Panc1 (cell line): ENCODE results near the gene STX19. TPM values are rescaled to one million over a fixed set of nuclear protein-coding genes. Genes with fewer than 3 reads are reported as not detected.

Source experiments
- ATAC-seq: fragments of 200-7000 bp; cut with Tn5 transposase; 2 replicates; pipeline ENCODE4 v1.9.1; 2020; ENCODE audit warnings: mild to moderate bottlenecking, moderate library complexity
- Bru-seq: library from RNA; stranded (reverse); fragments of 400-500 nt; gene quantifications from one replicate; lab custom pipeline; 2021; lab: Mats Ljungman, UMichigan
- BruChase-seq, 2 experiments: library from RNA; stranded (reverse); fragments of 400-500 nt; gene quantifications; one replicate each; lab custom pipeline; 2021; lab: Mats Ljungman, UMichigan
- BruUV-seq: library from RNA; stranded (reverse); fragments of 400-500 nt; replicated peaks from 2 replicates; lab custom pipeline; 2021; lab: Mats Ljungman, UMichigan
- CTCF ChIA-PET: fragments of 300-600 bp; sonication (Branson Sonifier 250); formaldehyde crosslinking; loops from one replicate; lab custom pipeline; 2022; ENCODE audit warnings: antibody characterized with exemption; lab: Charles Lee
- POLR2A ChIA-PET: fragments of 300-600 bp; sonication (Branson Sonifier 250); formaldehyde crosslinking; loops from one replicate; lab custom pipeline; 2022; ENCODE audit warnings: antibody characterized with exemption; lab: Charles Lee
- DNase-seq: peaks from one replicate; pipeline ENCODE4 v3.0.0-alpha.2; 2010; ENCODE audit warnings: low read depth, low spot score
- H3K27ac ChIP-seq: 2 replicates; pipeline ENCODE4 v1.5.1; 2011; ENCODE audit warnings: mild to moderate bottlenecking, low read length, inconsistent platforms
- H3K27me3 ChIP-seq: fragments of 200-500 bp; sonication (Bioruptor generic); 2 replicates; pipeline ENCODE4 v1.6.0; 2014; ENCODE audit warnings: low read length, inconsistent platforms; ENCODE audit not compliant: control insufficient read depth, insufficient read depth
- H3K36me3 ChIP-seq: fragments of 200-500 bp; sonication (Bioruptor generic); 2 replicates; pipeline ENCODE4 v1.5.1; 2014; ENCODE audit warnings: inconsistent platforms, mild to moderate bottlenecking, low read length, moderate library complexity; ENCODE audit not compliant: control insufficient read depth, insufficient read depth
- H3K4me1 ChIP-seq: 2 replicates; pipeline ENCODE4 v1.5.1; 2011; ENCODE audit warnings: inconsistent platforms, mild to moderate bottlenecking, low read length, moderate library complexity; ENCODE audit not compliant: control insufficient read depth, insufficient read depth
- H3K4me3 ChIP-seq, 2 experiments: 2 replicates each; pipeline ENCODE4 v1.5.1; 2011 to 2012; ENCODE audit warnings: low read depth in 2 of 2, low read length in 2 of 2, mild to moderate bottlenecking in 2 of 2, inconsistent platforms in 1 of 2, moderate library complexity in 1 of 2
- H3K9me3 ChIP-seq: fragments of 200-500 bp; sonication (Bioruptor generic); 2 replicates; pipeline ENCODE4 v1.5.1; 2014; ENCODE audit warnings: low read depth, mild to moderate bottlenecking, inconsistent platforms, low read length, moderate library complexity; ENCODE audit not compliant: control insufficient read depth, insufficient read depth
- POLR2AphosphoS5 ChIP-seq: IDR thresholded peaks from 2 replicates; pipeline ENCODE4 v1.6.1; 2012; ENCODE audit warnings: mild to moderate bottlenecking, low read depth, low read length, moderate library complexity
- SIN3A ChIP-seq: IDR thresholded peaks from 2 replicates; pipeline ENCODE4 v1.6.1; 2012; ENCODE audit warnings: low read depth, mild to moderate bottlenecking, low read length, moderate library complexity, borderline replicate concordance; ENCODE audit not compliant: insufficient read depth
- TCF7L2 ChIP-seq: IDR thresholded peaks from 2 replicates; pipeline ENCODE4 v1.6.1; 2011; ENCODE audit warnings: mild to moderate bottlenecking, low read depth, low read length, inconsistent platforms
- in situ Hi-C: cut with HindIII; loops from 2 replicates; pipeline ENCODE4 v1.10.0; 2016; ENCODE audit warnings: low sequenced_read_pairs, low pct_unique_long_range_greater_than_20kb
- intact Hi-C: fragments of 100-400 bp; cut with micrococcal nuclease; formaldehyde crosslinking; loops from one replicate; pipeline ENCODE4 v1.10.0; 2022; ENCODE audit not compliant: unreplicated experiment
- long read RNA-seq: library from polyadenylated mRNA; unstranded; transcript quantifications from one replicate; pipeline ENCODE4 v2.0.0, GENCODE V29; 2021; ENCODE audit not compliant: unreplicated experiment
- polyA plus RNA-seq: library from polyadenylated mRNA; unstranded; fragments of >200 nt; gene quantifications from one replicate; pipeline ENCODE4 v1.2.1, GENCODE V29; 2012; ENCODE audit warnings: missing spikeins; ENCODE audit not compliant: insufficient read length
- total RNA-seq: library from RNA; stranded (reverse); gene quantifications from one replicate; pipeline ENCODE4 v1.2.1, GENCODE V29; 2021; ENCODE audit not compliant: unreplicated experiment
- TF ChIP-seq, protein P1 (sequence below), 2 experiments: IDR thresholded peaks; 2 replicates each; pipeline ENCODE4 v1.6.1; 2011 to 2012; ENCODE audit warnings: low read depth in 2 of 2, control low read depth in 1 of 2, low read length in 1 of 2, mild to moderate bottlenecking in 1 of 2, moderate library complexity in 1 of 2; ENCODE audit not compliant: insufficient read depth in 1 of 2
- TF ChIP-seq, protein P2 (sequence below): fragments of 450-650 bp; IDR thresholded peaks from 2 replicates; pipeline ENCODE4 v1.5.1; 2017; ENCODE audit warnings: mild to moderate bottlenecking

Gene STX19, protein sequence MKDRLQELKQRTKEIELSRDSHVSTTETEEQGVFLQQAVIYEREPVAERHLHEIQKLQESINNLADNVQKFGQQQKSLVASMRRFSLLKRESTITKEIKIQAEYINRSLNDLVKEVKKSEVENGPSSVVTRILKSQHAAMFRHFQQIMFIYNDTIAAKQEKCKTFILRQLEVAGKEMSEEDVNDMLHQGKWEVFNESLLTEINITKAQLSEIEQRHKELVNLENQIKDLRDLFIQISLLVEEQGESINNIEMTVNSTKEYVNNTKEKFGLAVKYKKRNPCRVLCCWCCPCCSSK
- not detected for total RNA-seq
- polyA plus RNA-seq, result not detected
- Bru-seq, nascent RNA, result percentile 12 among the genes with signal in this experiment
- BruChase-seq, experiment 1, labeled RNA remaining after a 2-hour chase, result percentile 6 among the genes with signal in this experiment
- BruChase-seq, experiment 2, labeled RNA remaining after a 6-hour chase, result percentile 7 among the genes with signal in this experiment
- long read RNA-seq, result 0 reads

DNA sequence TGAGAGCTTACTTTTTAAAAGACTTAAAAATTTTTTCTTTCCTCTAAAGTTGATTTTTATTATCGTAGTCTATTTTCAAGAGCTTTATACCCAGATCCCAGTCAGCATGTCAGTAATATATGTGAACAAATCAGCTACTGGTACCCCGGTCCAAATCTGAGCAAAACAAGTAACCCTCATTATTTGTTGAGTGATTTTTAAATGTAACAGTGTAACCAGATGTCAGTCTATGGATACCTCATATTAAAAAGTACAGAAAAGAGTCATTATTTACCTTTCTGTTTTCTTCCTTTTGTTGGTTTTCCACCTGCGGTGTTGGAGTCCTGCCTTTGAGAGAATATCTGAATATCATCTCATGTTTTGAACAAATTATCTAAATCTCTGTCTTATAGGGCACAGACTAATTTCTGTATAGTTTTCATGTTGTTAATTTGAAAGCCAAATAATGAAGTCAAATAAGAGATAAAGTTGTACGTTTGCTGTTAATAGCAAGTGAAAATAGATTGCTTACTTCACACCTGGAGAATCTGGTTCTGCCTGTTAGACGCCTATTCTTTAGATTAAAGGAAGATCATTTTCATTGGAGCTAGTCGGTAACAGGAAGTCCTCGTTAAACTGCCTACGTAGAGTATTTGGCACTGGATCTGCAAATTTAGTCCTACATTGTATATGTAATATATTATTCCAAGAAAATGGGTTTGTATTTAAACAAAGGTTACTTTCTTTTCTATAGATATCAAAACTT, at the start of gene STX19:
Gene STX19 (minus strand): TSS at position 505 of the 745 bp plus-strand sequence. CDS start 13,328 bp downstream, outside the sequence.
- H3K4me3 ChIP-seq, result no peak within 1 kb of the TSS
- no peak for ATAC-seq
- in situ Hi-C loops, result no loop called here
- no peaks in the 10 kb centered on the region for H3K9me3 ChIP-seq
- no peak within 1 kb of the TSS for H3K27ac ChIP-seq
- ChIA-PET POLR2A (interaction anchor here (0.5 to 0.8 kb wide), 2 partner anchors 49 to 93 kb away, joined by 3 to 4 read pairs; no protein-coding TSS in a partner anchor), CTCF (no interaction called here)
- H3K36me3 ChIP-seq, result no peaks in the 10 kb centered on the region
- no peaks in the 10 kb centered on the region for H3K27me3 ChIP-seq
- H3K4me1 ChIP-seq, result no peaks in the 10 kb centered on the region; the same call in 1 of the 2 replicates
- DNase-seq, result no peak
- intact Hi-C loops, result no loop called here
- no TSS peak for BruUV-seq
- TF ChIP-seq SIN3A (no peak), TCF7L2 (no peak), POLR2AphosphoS5 (no peak)
- TF ChIP-seq, protein P1, sequence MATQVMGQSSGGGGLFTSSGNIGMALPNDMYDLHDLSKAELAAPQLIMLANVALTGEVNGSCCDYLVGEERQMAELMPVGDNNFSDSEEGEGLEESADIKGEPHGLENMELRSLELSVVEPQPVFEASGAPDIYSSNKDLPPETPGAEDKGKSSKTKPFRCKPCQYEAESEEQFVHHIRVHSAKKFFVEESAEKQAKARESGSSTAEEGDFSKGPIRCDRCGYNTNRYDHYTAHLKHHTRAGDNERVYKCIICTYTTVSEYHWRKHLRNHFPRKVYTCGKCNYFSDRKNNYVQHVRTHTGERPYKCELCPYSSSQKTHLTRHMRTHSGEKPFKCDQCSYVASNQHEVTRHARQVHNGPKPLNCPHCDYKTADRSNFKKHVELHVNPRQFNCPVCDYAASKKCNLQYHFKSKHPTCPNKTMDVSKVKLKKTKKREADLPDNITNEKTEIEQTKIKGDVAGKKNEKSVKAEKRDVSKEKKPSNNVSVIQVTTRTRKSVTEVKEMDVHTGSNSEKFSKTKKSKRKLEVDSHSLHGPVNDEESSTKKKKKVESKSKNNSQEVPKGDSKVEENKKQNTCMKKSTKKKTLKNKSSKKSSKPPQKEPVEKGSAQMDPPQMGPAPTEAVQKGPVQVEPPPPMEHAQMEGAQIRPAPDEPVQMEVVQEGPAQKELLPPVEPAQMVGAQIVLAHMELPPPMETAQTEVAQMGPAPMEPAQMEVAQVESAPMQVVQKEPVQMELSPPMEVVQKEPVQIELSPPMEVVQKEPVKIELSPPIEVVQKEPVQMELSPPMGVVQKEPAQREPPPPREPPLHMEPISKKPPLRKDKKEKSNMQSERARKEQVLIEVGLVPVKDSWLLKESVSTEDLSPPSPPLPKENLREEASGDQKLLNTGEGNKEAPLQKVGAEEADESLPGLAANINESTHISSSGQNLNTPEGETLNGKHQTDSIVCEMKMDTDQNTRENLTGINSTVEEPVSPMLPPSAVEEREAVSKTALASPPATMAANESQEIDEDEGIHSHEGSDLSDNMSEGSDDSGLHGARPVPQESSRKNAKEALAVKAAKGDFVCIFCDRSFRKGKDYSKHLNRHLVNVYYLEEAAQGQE (IDR thresholded peaks at IDR 0.05; ENCODE audit: insufficient read depth in 1 of 2, low read depth in 2 of 2, low read length in 1 of 2), result no peak
- TF ChIP-seq, protein P2, sequence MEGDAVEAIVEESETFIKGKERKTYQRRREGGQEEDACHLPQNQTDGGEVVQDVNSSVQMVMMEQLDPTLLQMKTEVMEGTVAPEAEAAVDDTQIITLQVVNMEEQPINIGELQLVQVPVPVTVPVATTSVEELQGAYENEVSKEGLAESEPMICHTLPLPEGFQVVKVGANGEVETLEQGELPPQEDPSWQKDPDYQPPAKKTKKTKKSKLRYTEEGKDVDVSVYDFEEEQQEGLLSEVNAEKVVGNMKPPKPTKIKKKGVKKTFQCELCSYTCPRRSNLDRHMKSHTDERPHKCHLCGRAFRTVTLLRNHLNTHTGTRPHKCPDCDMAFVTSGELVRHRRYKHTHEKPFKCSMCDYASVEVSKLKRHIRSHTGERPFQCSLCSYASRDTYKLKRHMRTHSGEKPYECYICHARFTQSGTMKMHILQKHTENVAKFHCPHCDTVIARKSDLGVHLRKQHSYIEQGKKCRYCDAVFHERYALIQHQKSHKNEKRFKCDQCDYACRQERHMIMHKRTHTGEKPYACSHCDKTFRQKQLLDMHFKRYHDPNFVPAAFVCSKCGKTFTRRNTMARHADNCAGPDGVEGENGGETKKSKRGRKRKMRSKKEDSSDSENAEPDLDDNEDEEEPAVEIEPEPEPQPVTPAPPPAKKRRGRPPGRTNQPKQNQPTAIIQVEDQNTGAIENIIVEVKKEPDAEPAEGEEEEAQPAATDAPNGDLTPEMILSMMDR, result no peak

DNA sequence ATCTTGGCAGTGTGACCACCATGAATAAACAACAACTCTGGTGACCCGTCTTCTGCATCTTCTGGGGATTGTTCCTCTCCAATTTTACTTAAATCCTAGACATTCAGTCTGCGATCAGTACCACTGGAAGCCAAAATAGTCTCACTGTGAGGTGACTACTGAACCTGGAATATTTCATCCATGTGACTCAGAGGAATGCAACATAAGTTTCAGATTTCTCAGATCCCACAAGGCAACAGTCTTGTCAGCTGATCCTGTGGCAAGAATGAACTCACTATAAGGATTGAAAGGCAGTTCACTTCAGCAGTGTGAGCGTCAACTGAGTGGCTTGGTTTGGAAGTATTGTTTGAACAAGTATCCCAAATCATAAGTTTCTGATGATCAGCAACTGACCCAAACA, 47.7 kb upstream of the STX19 start:
- no peak for DNase-seq
- ATAC-seq, result no peak
- Histone ChIP-seq H3K27ac (no peak overlapping the region), H3K4me1 (no peaks in the 10 kb centered on the region), H3K4me3 (no peak overlapping the region), H3K27me3 (no peaks in the 10 kb centered on the region), H3K36me3 (no peaks in the 10 kb centered on the region), H3K9me3 (no peaks in the 10 kb centered on the region)
- BruUV-seq, result no TSS peak
- ChIA-PET POLR2A (interaction anchor here (0.6 kb wide), 1 partner anchor 191 kb away, joined by 3 read pairs; no protein-coding TSS in a partner anchor), CTCF (no interaction called here)
- in situ Hi-C loops, result no loop called here
- intact Hi-C loops, result no loop called here
- no peak for TF ChIP-seq TCF7L2
- TF ChIP-seq POLR2AphosphoS5, result no peak
- TF ChIP-seq SIN3A, result no peak
- TF ChIP-seq, protein P1 (IDR thresholded peaks at IDR 0.05; ENCODE audit: insufficient read depth in 1 of 2, low read depth in 2 of 2, low read length in 1 of 2), result no peak
- TF ChIP-seq, protein P2, result no peak
